Frontal cortex (tissue), 4 donors: ENCODE results near the gene SRP19. TPM values are rescaled to one million over a fixed set of nuclear protein-coding genes. Genes with fewer than 3 reads are reported as not detected.
"Not testable (repeated sequence)": the region's sequence is repeated elsewhere in the genome, so short reads cannot be mapped to it uniquely, and the experiment has no call there.

Experiments
- DNase-seq, 2 donors: peaks; one replicate each; pipeline ENCODE4 v3.0.0; 2012; ENCODE audit warnings: low spot score in 2 of 2
- FAIRE-seq: peaks from 2 replicates; lab custom pipeline; 2012; peaks lifted over from hg19 to GRCh38; lab: Jason Lieb, UNC
- total RNA-seq: library from RNA; depleted of rRNA; stranded (reverse); fragments of >200 nt; gene quantifications from one replicate; pipeline ENCODE4 v1.2.3, GENCODE V29; 2014
- donor health status: control.
- donor health status: control.
- donor health status: control.

The SRP19 gene
- total RNA-seq, 1 donor from 2014 or later = 39.1 TPM

DNA sequence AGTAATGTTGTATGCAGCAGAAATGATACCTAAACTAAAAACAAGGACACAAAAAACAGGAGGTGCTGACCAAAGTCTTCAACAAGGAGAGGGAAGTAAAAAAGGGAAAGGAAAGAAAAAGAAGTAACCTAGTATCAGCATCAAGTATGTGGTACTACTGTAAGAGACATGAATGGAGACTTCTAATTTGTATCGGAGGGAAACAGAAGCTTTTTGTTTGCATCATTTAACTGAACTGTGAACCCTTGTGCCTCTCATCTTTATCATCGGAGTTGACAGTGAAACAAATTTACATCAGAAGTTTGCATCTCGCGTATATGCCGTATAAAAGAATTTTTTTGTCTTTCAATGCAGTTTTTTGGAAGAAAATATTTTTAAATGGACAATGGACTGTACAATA lies 6.3 kb downstream of the SRP19 start:
- no peak for DNase-seq
- FAIRE-seq = no peak

DNA sequence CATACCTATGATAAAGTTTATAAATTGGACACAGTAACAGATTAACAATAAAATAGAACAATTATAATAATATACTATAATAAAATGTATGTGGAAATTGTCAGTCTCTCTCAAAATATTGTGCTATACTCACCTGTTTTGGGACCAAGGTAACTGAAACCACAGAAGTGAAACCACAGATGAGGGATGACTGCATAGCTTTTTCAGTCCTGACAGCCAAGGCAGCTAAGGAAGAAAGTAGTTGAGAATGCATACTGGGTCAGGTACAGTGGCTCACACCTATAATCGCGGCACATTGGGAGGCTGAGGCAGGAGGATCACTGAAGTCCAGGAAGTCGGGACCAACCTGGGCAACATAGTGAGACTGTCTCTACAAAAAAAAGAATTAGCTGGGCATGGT lies 8.9 kb downstream of the SRP19 start:
- no peak for FAIRE-seq
- no peak for DNase-seq

DNA sequence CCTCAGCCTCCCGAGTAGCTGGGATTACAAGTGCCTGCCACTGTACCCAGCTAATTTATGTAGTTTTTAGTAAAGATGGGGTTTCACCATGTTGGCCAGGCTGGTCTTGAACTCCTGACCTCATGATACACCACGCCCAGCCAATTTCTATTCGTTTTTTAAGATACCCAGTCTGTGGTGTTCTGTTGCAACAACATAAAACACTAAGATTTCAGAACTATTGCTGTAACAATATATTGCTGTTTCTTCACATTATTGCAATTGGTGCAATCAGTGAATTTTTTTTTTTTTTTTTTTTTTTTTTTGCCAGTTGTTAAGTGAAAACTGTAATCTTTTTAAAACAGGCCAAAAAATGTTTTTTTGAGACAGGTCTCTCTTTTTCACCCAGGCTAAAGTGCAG lies 9.9 kb downstream of the SRP19 start:
- FAIRE-seq = no peak
- no peak for DNase-seq

DNA sequence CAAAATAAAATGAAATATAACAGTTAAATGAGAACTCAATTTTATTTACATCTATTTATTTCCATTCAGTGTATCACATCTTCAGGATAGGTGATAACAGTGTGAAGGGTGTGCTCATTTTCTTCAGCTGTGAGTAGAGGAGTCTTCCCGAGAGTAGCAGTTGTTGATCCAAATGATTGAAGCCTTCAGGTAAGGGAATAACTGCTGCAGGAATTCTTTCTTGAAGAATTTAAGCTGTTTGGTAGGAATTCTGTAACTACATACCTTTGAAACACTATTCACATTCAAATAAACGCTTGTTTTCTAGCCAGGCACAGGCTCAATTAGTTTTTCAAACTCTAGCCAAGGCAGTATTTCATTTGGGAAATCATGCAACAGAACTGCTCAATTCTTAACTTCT lies 15.3 kb downstream of the SRP19 start:
- DNase-seq (no peak), FAIRE-seq (no peak)

DNA sequence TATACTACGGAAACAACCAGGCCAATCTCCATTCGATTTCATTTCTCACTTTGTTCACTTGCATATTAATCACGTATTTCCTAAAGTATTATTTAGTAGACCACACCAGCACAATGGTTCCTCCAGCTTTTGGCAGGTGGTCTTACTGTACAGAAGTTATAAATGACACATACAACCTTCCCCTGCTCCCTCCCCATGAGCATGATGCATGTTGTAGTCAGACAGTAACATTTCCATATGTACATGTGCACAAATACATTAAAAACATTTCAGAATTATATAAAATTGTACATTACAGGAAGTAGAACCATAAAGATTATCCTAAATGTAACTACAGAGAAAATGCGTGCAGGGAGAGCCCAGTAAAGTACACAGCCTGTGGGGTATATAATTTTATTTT lies 17.0 kb downstream of the SRP19 start:
- DNase-seq (no peak), FAIRE-seq (no peak)

DNA sequence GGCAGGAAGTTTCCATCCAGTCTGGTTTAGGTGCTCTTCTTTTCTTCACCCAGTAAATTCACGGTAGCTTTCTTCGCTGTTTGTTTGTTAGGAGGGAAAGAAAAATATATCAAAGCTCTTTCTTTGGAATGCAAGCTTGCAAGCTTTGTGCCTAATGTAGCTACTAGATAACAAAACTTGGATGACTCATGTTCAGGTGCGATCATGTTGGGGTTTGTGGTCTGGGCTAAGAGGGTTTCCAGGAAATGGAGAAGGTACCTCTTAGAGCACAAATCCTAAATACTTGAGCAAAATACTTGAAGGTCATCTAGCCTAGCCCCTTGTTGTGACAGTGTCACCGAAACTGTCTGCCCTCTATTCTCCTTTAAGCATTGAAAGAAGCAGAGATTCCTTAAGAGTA lies 17.7 kb downstream of the SRP19 start:
- FAIRE-seq (no peak), DNase-seq (no peak)

DNA sequence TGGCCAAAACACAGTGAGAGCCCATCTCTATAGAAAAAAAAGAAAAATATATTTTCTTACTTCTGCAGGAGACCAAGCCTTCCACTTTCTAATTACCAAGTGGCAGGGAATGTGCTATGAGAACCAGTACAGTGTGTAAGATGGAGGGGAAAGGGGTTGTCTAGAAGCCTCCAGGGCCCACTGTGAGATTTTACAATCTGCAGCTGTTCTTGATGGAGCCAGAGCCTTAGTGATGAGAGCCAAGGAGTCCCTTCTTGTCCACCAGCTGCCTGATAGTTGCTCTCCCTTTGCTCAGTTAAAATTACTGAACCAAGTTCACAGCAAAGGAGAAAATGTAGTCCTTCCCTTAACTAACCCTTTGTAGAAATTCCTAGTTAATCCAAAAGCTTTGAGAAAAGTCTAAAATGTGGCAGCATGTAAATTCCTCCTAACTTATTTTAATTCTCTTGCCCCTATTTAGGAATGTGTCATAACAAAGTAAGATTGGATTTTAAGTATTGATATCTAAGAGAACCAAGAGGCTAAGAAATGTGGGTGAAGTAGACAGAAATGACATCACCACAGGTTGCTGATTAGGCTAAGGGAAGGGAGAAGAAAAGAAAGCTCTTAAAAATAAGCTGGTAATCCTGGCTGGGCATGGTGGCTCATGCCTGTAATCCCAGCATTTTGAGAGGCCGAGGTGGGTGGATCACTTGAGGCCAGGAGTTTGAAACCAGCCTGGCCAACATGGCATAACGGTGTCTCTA lies 19.3 kb downstream of the SRP19 start:
- FAIRE-seq (no peak), DNase-seq (no peak)

DNA sequence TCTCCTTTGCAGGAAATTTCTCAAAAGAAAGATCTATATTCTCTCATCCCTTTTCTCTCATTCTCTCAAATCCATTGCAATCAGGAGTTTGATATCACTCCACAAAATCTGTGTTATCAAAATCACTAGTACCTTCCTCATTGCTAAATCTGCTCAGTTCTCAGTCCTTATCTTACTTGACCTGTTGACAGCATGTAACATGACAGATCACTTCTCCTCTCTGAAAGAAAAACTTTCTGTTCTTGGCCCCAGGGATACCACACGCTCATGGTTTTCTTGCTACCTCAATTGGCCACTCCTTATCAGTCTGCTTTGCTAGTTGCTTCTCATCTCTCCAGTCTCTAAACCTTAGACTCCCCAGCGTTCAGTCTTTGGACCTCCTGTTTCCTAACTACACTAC lies 22.1 kb downstream of the SRP19 start:
- no peak for FAIRE-seq
- DNase-seq = no peak

DNA sequence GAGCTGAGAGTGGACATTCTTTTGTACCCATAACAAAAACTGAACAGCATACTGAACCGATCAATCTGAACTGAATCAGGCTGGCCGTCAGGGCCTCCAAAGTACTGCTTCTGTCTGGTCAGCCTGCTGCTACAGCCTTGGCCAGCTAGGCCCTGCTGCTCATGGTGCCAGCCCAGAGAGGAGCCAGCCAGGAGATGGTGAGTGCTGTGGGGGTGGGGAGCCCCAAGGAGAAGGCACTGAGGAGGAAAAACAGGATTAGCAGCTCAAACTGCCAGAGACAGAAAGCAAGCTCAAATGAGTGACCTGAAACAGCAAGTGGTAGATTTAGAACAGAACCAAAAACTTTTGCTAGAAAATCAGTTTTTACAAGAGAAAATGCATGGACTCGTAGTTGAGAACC lies 23.9 kb downstream of the SRP19 start:
- peak in 1 of 2 donors; percentile 19 for DNase-seq
- no peak for FAIRE-seq

DNA sequence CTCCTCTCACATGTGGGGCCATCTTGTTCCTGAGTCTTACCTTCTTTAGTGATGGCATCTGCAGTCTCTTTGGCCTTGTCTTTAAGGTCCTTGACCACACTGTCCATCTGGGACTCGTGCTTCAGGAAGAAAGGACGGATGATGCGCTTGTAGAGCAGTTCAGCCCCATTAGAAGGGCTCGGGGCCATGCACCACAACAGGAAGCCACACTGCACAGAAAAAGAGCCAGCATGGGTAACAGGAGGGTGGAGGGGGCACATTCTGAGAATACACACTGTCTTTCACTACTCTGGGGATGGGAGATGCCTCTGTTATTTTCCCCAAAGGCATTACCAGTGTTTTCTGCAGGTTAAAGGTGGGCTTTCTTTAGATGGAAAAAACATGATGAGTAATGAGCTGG lies 25.9 kb downstream of the SRP19 start:
- DNase-seq (no peak), FAIRE-seq (no peak)

DNA sequence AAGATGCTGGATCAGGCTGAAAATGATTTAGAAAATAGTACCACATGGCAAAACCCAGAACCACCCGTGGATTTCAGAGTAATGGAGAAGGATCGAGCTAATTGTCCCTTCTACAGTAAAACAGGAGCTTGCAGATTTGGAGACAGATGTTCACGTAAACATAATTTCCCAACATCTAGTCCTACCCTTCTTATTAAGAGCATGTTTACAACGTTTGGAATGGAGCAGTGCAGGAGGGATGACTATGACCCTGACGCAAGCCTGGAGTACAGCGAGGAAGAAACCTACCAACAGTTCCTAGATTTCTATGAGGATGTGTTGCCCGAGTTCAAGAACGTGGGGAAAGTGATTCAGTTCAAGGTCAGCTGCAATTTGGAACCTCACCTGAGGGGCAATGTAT lies 31.0 kb downstream of the SRP19 start:
- DNase-seq, FAIRE-seq: not testable (repeated sequence)

DNA sequence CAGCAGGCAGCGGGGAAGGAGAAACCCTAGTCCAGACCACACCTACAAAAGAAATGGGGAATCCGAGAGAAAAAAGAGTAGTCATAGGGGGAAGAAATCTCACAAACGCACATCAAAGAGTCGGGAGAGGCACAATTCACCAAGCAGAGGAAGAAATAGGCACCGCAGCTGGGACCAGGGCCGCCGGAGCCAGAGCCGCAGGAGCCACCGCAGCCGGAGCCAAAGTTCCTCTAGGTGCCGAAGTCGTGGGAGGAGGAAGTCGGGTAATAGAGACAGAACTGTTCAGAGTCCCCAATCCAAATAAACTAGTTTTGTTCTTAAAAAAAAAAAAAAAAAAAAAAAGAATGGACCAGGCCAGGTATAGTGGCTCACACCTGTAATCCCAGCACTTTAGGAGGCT lies 31.7 kb downstream of the SRP19 start:
- DNase-seq (no peak), FAIRE-seq (no peak)

DNA sequence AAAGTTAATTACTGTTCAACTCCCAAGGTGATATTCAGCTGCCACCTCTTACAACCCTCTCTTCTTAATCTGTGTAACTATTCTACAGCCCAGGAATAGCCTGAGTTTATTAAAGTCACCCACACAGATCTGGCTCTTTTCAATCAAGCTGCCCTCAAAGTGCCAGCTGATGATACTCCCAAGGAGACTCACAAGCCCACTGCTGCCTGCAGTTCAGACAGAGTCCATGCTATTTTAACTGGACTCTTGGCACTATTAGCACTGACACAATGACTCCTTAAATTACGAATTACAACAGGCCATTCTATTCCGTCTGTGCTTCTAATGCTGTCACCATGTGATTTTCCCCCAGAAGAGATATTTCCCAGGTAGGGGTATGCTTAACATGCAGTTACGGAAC lies 34.6 kb downstream of the SRP19 start:
- no peak for FAIRE-seq
- DNase-seq = no peak

DNA sequence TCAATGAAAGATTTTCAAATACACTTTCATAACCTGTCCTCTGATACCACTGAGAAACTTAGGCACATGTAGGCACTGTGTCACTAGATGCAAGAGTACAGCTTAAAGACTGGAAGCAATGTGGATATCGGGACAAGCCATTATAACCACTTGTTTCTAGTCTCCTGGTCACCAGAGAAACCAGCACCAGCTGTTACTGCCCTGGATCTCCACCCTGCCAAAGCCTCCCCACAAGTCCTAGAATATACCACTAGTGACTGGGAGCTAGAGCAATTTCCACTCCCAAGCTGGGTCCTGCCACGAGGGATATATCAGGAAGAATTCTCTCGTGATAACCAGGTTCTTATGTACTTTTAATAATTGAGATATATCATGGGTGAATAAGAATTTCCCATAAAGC lies 41.5 kb downstream of the SRP19 start:
- no peak for FAIRE-seq
- no peak for DNase-seq

DNA sequence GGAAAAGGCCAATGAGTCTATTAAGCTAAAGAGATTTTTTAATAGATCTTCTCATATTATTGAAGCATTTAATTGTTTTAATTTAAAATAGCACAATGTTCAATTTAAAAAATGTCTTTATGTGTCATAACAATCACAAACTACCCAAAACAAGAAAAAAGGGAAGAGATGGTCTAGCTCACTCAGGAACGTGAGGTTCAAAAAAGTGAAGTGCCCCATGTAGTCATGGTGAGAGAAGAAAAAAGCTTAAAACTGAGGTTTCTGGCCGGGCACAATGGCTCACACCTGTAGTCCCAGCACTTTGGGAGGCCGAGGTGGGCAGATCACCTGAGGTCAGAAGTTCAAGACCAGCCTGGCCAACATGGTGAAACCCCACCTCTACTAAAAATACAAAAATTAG lies 43.9 kb downstream of the SRP19 start:
- DNase-seq, FAIRE-seq: not testable (repeated sequence)

DNA sequence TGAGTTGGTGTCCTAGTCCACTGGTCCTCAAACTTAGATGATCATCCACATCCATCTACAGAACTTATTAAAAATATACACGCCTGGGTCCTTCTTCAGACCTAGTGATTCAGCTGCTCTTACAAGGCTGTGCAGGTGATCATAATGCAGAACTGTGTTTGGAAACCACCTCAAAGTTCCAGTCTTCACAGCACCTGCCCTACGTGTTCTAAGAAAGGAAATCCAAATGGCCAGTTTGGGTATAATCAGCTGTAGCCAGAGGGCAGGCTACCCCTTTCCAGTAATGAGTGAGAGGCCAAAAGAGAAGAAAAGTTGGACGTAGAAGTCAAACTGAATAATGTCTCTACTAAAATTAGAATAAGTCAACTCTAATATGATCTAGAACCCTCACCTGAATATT lies 45.5 kb downstream of the SRP19 start:
- DNase-seq = no peak
- FAIRE-seq = no peak

DNA sequence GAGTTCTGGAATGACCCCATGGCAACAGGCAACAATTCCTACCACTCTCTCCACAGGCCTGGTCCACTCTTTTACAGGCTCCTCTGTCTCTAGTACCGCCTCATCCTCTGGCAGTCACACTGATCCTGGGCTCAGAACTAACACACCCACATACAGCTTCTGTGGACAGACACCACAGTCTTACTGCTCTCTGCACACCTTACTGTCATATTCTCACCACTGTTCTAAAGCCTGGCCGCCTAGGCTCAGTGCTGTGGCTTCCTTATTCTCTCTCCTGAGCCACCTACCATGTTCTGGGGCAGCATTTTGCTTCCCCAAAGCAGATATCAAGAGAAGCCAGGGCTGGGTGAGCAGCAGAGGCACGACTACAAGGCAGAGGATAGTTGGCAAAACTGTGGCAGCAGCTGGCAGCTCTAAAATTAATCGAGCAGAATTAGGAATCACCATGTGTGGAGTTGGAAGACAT lies 46.1 kb downstream of the SRP19 start:
- FAIRE-seq (no peak), DNase-seq (no peak)

DNA sequence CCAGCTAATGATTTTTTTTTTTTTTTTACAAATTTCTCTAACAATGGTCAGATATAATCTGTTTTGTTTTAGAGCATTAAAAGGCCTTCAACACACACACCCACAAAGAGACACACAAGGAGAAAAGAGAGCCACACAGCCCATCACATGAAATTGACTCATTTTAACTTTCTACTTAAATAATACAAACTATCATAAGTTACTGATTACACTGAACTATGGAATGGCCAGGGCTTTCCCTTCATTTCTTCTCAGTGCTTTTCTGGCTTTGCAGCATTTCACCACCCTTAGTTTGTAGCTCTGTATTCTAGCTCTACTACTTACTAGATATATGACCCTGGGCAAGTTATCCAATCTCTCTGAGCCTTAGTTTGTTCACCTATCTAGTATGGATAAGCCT lies 47.8 kb downstream of the SRP19 start:
- FAIRE-seq (no peak), DNase-seq (no peak)

DNA sequence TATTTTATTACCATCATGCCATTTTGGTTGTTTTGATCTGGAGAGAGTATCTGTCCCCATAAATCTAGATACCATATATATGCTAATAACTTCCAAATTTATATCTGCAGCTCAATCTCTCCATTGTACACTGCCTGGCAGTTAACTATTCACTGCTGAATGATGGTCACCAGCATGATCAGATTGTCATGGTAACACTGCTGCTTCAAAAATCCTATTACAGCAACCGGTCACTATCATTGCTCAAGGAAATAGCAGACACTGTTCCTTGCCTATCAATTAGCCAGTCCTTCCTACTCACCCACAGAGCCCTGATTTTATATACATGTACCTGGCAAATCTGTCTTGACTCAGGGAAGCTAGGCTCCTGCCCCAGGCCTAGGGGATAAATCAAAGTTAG lies 49.4 kb downstream of the SRP19 start:
- FAIRE-seq (no peak), DNase-seq (no peak)

DNA sequence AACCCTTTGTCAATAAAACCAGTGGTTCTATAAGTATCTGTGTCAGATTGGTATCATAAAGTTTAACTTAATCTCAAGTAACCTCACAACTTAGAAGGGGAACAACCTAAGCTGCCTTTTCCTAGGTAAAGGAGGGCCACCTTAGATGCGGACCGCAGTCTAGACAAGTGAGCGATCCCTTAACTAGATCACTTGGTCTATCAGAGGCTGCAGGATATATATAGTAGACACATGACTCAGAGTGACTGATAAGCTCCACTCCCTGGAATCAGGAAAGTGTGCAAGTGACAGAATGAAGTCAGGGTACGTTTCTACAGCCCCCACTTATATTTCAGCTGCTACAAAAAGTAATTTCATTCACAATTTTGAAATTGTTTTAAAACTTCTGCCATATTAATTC lies 53.5 kb downstream of the SRP19 start:
- FAIRE-seq (no peak), DNase-seq (no peak)

DNA sequence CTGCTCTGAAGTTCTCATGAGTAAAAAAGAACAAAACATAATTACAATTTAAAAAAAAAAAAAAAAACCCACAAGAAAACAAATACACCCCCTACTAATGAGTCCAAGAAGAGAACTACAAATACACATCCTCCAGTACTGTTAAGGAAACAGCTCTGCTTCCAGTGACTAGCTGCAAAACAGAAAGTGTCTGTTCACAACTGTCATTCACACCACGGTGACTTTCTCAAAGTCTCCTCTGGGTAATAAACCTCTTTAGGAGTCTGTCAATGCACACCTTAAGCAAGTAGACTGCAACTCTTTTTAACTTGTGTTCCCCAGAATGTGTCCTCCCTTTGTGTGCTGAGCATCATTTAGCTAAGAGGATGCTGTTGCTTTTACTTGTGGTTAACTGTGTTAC lies 54.7 kb downstream of the SRP19 start:
- FAIRE-seq (no peak), DNase-seq (no peak)

DNA sequence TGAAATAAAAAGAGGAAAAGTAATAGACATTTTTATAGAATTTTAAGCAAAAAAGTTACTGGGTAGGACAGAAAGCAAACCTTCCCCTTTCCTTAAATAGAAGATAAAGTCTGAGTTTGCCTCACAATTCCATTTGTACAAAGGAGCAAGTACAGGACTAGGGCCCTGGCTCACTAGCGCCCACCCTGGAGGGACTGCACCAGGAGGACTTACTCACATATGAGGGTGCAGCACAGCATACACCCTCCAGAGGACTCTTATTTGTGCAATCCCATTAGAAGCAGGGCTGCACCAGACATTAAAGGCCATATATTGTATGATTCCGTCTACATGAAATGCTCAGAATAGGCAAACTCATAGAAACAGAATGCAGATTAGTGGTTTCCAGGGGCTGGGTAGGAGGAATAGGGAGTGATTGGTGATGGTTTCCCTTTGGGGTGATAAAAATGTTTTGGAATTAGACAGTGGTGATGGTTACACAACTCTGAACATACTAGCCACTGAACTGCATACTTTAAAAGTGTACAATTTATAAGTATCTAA lies 56.4 kb downstream of the SRP19 start:
- FAIRE-seq (no peak), DNase-seq (no peak)
